HG02642 (cell line): ENCODE results near the gene NR4A1.
A peak's percentile ranks its signal among the peaks of the same experiment; 100 is the strongest.

Experiments
- ATAC-seq: cut with Tn5 transposase; IDR thresholded peaks from one replicate; pipeline ENCODE4 v1.9.1; 2021; ENCODE audit warnings: mild to moderate bottlenecking; ENCODE audit not compliant: unreplicated experiment, poor library complexity

NR4A1 gene

GRCh38 chr12:52055731-52056711, 4.8 kb downstream of the NR4A1 start:
- no peak for ATAC-seq

DNA sequence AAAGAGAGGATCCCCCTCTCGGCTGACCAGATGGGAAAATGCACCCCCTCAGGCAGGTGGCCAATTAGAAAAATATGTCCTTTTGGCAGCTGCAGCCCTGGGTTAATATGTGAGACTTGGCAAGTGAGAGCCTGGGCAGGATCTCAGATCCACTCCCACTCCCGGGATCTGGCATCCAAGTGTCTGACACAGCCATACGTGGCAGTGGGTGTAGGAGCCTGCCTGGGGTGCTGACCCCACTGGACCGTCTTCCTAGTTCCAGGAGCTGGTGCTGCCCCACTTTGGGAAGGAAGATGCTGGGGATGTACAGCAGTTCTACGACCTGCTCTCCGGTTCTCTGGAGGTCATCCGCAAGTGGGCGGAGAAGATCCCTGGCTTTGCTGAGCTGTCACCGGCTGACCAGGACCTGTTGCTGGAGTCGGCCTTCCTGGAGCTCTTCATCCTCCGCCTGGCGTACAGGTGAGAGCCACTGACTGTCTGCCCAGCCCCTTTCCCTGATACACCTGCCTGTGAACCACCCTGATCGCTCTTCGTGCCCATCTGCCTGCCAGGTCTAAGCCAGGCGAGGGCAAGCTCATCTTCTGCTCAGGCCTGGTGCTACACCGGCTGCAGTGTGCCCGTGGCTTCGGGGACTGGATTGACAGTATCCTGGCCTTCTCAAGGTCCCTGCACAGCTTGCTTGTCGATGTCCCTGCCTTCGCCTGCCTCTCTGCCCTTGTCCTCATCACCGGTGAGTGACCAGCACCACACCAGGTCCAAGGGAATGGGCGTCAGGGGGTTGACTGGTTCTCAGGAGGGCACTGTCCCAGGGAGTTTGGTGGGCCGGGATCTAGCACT, 5.8 kb downstream of the NR4A1 start:
- no peak for ATAC-seq

DNA sequence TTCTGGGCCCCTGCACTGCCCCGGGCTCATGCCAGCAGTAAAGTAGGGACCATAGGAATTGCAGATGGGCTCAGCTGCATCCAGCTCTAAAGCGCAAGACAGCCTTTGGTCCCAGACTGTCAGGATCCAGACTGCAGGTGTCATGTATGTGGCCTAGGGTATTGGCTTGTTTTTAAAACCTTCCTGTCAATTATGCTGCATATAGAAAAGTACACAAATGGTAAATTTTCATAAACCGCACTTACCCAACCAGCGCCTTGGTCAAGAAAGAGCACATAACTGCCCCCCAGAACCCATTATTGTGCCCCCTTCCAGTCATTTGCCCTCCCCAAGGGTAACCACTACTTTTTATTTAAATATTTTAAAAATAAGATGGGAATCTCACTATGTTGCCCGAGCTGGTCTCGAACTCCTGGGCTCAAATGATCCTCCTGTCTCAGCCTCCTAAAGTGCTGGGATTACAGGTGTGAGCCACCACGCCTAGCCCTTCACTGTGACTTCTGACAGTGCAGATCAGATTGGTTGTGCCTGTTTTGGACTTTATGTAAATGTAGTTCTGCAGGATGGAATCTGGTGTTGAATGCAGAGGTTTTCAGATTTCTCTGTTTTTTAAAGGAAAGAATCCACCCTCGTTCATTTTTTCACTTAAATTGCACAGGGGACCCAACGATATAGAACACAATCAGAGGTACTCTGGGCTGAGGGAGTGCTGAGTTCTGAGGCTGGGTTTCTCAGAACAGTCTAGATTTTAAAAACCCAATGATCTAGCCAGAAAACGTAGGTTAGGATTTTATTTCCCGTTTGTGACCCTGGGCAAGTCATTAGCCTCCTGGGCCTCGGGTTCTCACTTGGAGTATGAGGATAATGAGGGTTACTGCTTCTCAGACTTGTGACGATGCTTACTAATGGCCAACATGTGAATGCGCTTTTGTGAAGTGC, 6.7 kb downstream of the NR4A1 start:
- no peak for ATAC-seq

DNA sequence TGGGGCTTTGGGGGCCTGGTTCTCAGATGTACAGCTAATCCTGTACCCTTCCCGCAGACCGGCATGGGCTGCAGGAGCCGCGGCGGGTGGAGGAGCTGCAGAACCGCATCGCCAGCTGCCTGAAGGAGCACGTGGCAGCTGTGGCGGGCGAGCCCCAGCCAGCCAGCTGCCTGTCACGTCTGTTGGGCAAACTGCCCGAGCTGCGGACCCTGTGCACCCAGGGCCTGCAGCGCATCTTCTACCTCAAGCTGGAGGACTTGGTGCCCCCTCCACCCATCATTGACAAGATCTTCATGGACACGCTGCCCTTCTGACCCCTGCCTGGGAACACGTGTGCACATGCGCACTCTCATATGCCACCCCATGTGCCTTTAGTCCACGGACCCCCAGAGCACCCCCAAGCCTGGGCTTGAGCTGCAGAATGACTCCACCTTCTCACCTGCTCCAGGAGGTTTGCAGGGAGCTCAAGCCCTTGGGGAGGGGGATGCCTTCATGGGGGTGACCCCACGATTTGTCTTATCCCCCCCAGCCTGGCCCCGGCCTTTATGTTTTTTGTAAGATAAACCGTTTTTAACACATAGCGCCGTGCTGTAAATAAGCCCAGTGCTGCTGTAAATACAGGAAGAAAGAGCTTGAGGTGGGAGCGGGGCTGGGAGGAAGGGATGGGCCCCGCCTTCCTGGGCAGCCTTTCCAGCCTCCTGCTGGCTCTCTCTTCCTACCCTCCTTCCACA, 7.6 kb downstream of the NR4A1 start:
- no peak for ATAC-seq

- no peak for ATAC-seq
Measured at GRCh38 chr12:52059582-52060497, 8.6 kb downstream of the NR4A1 start.

GRCh38 chr12:52060498-52061177, 9.4 kb downstream of the NR4A1 start:
- no peak for ATAC-seq

DNA sequence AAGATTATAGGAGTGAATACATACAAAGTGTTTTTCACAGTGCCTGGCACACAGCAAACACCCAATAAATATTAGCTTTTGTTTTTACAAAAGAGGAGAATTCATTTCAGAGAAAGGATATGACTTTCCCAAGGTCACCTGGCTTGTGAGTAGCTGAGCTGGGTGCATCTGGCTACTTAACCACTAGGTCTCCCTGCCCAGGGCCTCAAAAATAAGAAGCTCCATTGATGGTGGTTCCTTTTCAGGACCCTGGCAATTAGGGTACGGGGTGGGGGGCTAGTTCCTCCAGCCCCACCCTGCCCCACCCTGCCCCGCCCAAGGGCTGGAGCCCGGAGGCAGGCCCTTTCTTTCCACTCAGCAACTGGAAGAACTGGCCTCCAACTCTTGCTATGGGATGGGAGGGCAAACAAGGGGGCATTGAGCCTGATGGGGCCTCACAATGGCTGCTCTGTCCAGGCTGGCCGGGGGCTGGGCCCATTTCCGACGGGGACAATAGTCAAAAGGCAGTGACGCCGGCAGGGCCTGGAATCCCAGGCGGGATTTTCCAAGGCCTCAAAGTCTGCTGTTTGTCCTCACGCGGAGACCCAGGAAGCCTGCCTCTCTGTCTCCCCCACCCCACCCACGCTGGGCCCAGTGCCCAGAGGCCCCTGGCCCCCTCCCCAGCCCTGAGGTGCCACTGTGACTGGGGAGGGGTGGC, 10.4 kb downstream of the NR4A1 start:
- ATAC-seq, result no peak

DNA sequence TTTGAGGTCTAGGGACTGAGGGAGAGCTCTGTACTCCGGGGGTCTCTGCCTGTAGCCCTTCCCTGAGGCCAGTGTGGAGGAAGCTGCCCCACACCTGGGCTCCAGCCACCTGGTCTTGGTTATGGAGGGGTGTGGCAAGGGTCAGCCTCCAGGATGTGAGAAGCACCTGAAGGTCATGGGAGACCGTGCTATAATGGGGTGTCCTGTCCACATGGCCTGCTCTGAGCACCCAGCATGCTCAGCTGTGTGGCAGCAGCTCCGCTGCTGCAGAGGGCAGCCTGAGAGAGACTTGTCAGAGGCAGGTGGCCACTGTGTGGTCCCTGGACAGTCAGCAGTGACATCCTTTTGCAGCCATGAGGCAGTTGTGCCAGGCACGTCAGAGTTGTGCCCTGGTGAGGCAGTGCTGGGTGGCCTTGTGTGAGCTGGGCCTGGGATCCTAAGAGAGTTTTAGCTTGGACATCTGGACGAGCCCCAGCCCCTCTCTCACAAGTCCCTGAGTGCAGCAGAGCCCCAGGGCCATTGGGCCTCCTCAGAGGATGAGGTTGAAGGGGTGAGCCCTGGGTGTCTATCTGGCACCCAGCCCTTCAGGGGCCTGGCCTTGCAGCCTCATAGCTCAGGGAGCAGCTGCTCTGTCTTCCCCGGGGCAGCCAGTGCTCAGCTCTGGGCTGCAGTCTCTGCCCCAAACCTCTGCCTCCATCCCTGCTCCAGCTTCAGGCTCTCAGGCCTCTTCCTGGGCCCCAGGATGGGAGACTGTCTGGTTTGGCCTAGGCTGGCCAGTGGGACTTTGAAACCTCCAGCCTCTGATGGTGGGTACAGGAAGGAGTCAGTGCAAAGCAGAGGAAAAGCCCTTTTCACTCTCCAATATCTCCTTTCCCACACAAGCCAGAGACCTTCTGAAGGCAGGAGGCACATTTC, 11.2 kb downstream of the NR4A1 start:
- ATAC-seq, result no peak

GRCh38 chr12:52063082-52063924, 12.1 kb downstream of the NR4A1 start:
- no peak for ATAC-seq

- ATAC-seq, result no peak
Measured at GRCh38 chr12:52063981-52064649, 12.9 kb downstream of the NR4A1 start.

- ATAC-seq, result no peak
Measured at GRCh38 chr12:52066346-52067080, 15.3 kb downstream of the NR4A1 start.

DNA sequence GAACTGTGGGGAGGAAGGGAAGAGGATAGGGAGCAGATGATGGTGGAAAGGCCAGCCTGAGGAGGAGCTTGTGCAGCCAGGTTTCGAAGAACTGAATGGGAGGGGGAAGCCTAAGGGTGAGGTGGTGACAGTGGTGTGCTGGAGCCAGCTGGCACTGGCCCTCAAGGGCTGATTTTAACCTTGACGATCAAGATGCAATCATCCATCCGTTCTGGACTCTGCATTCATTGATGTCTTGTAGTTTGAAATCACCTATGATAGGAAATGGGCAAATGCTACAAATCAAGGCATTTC, 15.8 kb downstream of the NR4A1 start:
- ATAC-seq, result no peak

- ATAC-seq, result peak; percentile 96
Measured at GRCh38 chr12:52069327-52070184, 18.3 kb downstream of the NR4A1 start, which contains the start of gene ATG101. ATG101 (plus strand) TSS chr12:52069978; CDS start chr12:52073651, 3,673 bp downstream.
